Sigmoid colon (tissue), 7 donors: Measurements from ENCODE around the gene FAM83G. TPM values are rescaled to one million over a fixed set of nuclear protein-coding genes. Genes with fewer than 3 reads are reported as not detected.

ENCODE experiments used
- DNase-seq: peaks from one replicate; pipeline ENCODE4 v3.0.0-alpha.2; 2019
- H3K27ac ChIP-seq, 4 donors: fragments of 200-600 bp; sonication (generic); one replicate each; pipeline ENCODE4 v1.5.1; 2016 to 2019; ENCODE audit warnings: mild to moderate bottlenecking in 1 of 4
- H3K27me3 ChIP-seq, 3 donors: fragments of 200-600 bp; sonication (generic); one replicate each; pipeline ENCODE4 v1.5.1; 2019; ENCODE audit warnings: mild to moderate bottlenecking in 1 of 3
- H3K36me3 ChIP-seq, 4 donors: fragments of 200-600 bp; sonication (generic); one replicate each; pipeline ENCODE4 v1.5.1; 2016 to 2019
- H3K4me1 ChIP-seq, 4 donors: fragments of 200-600 bp; sonication (generic); one replicate each; pipeline ENCODE4 v1.5.1; 2017 to 2019
- H3K4me3 ChIP-seq, 4 donors: fragments of 200-600 bp; sonication (generic); one replicate each; pipeline ENCODE4 v1.5.1; 2017 to 2019; ENCODE audit warnings: mild to moderate bottlenecking in 2 of 4, moderate library complexity in 1 of 4
- H3K9me3 ChIP-seq, 4 donors: fragments of 200-600 bp in 3 of 4; sonication (generic) in 3 of 4; one replicate each; pipeline versions ENCODE4 v1.5.1 to v1.6.1; 2013 to 2019
- CTCF ChIP-seq, 4 experiments: fragments of 450-650 bp in 3 of 4; fragments of 200-600 bp in 1 of 4; IDR thresholded peaks; one replicate each; pipeline ENCODE4 v1.5.1; 2016 to 2019; ENCODE audit warnings: antibody characterized with exemption in 4 of 4, mild to moderate bottlenecking in 3 of 4, moderate library complexity in 2 of 4
- EP300 ChIP-seq, 4 donors: sonication (generic); formaldehyde crosslinking; IDR thresholded peaks; one replicate each; pipeline ENCODE4 v1.6.1; 2017; ENCODE audit warnings: antibody characterized with exemption in 4 of 4
- POLR2A ChIP-seq, 2 donors: fragments of 450-650 bp; IDR thresholded peaks; one replicate each; pipeline ENCODE4 v1.6.1; 2016; ENCODE audit warnings: antibody characterized with exemption in 2 of 2, mild to moderate bottlenecking in 2 of 2, moderate library complexity in 2 of 2
- POLR2AphosphoS5 ChIP-seq, 4 donors: sonication (generic); formaldehyde crosslinking; IDR thresholded peaks; one replicate each; pipeline ENCODE4 v1.6.1; 2017; ENCODE audit warnings: antibody characterized with exemption in 4 of 4
- WGBS, 2 donors: extraction: QIAGEN DNeasy Blood & Tissue Kit; methylation state at CpG; one replicate each; pipeline ENCODE4 v1.1.7; 2013; 5-methylcytosine and 5-hydroxymethylcytosine counted together
- intact Hi-C: fragments of 100-400 bp; cut with DNase I; formaldehyde crosslinking; loops from one replicate; pipeline ENCODE4 v1.15.1; 2023
- polyA plus RNA-seq, 3 donors: library from polyadenylated mRNA; stranded (reverse); fragments of 200-250 nt; gene quantifications; one replicate each; pipeline ENCODE4 v1.2.3, GENCODE V29; 2013
- total RNA-seq, 4 donors: library from RNA; depleted of rRNA; stranded (reverse); fragments of >200 nt; gene quantifications; one replicate each; pipeline ENCODE4 v1.1.0, GENCODE V29; 2016
- donor health status: healthy with polysubstance abuse.
- donor health status: Bipolar disorder and iron deficiency.
- donor health status: healthy.

Gene FAM83G
- total and polyA plus RNA-seq, 7 donors, result 2.3 to 23.8 (median 2.9) TPM

- DNase-seq, result no peak
- 55 to 84% methylated on average over 28 of the region's 28 CpGs for WGBS, 2 donors
- H3K36me3 ChIP-seq, result no peaks in the 10 kb centered on the region
- no peaks in the 10 kb centered on the region for H3K9me3 ChIP-seq
- no peak overlapping the region for H3K4me3 ChIP-seq
- intact Hi-C loops, result no loop called here
- no peak for TF ChIP-seq EP300 (IDR thresholded peaks at IDR 0.05)
- no peak for TF ChIP-seq POLR2A (IDR thresholded peaks at IDR 0.05)
- TF ChIP-seq POLR2AphosphoS5 (IDR thresholded peaks at IDR 0.05), result no peak
- no peak for TF ChIP-seq CTCF (IDR thresholded peaks at IDR 0.05)
- H3K27me3 ChIP-seq, result no peaks in the 10 kb centered on the region
- no peaks in the 10 kb centered on the region for H3K4me1 ChIP-seq
- no peak overlapping the region for H3K27ac ChIP-seq
Observed at GRCh38 chr17:18970582-18971480, 33.7 kb downstream of the FAM83G start.

- WGBS, 2 donors, result 27 to 59% methylated on average over 23 of the region's 23 CpGs
- no peak for DNase-seq
- peak overlapping the region in 1 of 4 donors; percentile 12 for H3K27ac ChIP-seq
Observed at GRCh38 chr17:18968945-18969887, 35.3 kb downstream of the FAM83G start.

GRCh38 chr17:18968345-18968744 is 36.2 kb downstream of the FAM83G start:
- H3K36me3 ChIP-seq, result no peaks in the 10 kb centered on the region
- intact Hi-C loops, result no loop called here
- no peak overlapping the region for H3K4me3 ChIP-seq
- H3K9me3 ChIP-seq, result no peaks in the 10 kb centered on the region
- no peak for DNase-seq
- H3K27ac ChIP-seq, result no peak overlapping the region
- 76 to 77% methylated on average over 4 of the region's 4 CpGs for WGBS, 2 donors
- TF ChIP-seq POLR2AphosphoS5 (IDR thresholded peaks at IDR 0.05), result no peak
- no peak for TF ChIP-seq POLR2A (IDR thresholded peaks at IDR 0.05)
- no peak for TF ChIP-seq EP300 (IDR thresholded peaks at IDR 0.05)
- no peaks in the 10 kb centered on the region for H3K27me3 ChIP-seq
- no peaks in the 10 kb centered on the region for H3K4me1 ChIP-seq

More at GRCh38 chr17:18968945-18969887, 35.3 kb downstream of the FAM83G start:
- no peaks in the 10 kb centered on the region for H3K27me3 ChIP-seq
- no peaks in the 10 kb centered on the region for H3K4me1 ChIP-seq
- H3K36me3 ChIP-seq, result no peaks in the 10 kb centered on the region
- TF ChIP-seq POLR2A (IDR thresholded peaks at IDR 0.05) (peak in 1 of 2 donors; percentile 18), POLR2AphosphoS5 (IDR thresholded peaks at IDR 0.05) (no peak), EP300 (IDR thresholded peaks at IDR 0.05) (no peak), CTCF (IDR thresholded peaks at IDR 0.05) (no peak)
- no peaks in the 10 kb centered on the region for H3K9me3 ChIP-seq
- H3K4me3 ChIP-seq, result no peak overlapping the region
- intact Hi-C loops, result no loop called here

GRCh38 chr17:18967916-18968315 is 36.6 kb downstream of the FAM83G start:
- Histone ChIP-seq H3K4me3 (no peak overlapping the region), H3K27me3 (no peaks in the 10 kb centered on the region), H3K9me3 (no peaks in the 10 kb centered on the region), H3K27ac (no peak overlapping the region), H3K36me3 (no peaks in the 10 kb centered on the region), H3K4me1 (no peaks in the 10 kb centered on the region)
- 22 to 53% methylated on average over 4 of the region's 4 CpGs for WGBS, 2 donors
- intact Hi-C loops, result no loop called here
- TF ChIP-seq CTCF (IDR thresholded peaks at IDR 0.05), result no peak
- no peak for TF ChIP-seq POLR2AphosphoS5 (IDR thresholded peaks at IDR 0.05)
- no peak for TF ChIP-seq POLR2A (IDR thresholded peaks at IDR 0.05)
- no peak for TF ChIP-seq EP300 (IDR thresholded peaks at IDR 0.05)
- no peak for DNase-seq
